NCI-H748 treated with DMSO at 0.1 percent for 48 hours (cell line): ENCODE measurements around the gene RAB1A.
"Not testable (repeated sequence)": the region's sequence is repeated elsewhere in the genome, so short reads cannot be mapped to it uniquely, and the experiment has no call there.

Source experiments
- DNase-seq: peaks from one replicate; lab custom pipeline; 2025; lab: John Stamatoyannopoulos, UW

The RAB1A gene

GRCh38 chr2:65129826-65130663 is at the start of gene RAB1A:
Gene RAB1A, minus strand, starts transcription at chr2:65130106. Its CDS starts 191 bp downstream, at chr2:65129915.
- DNase-seq: peak; percentile 85

- DNase-seq: no peak
Measured at GRCh38 chr2:65177751-65178442, 48.0 kb upstream of the RAB1A start.

GRCh38 chr2:65175894-65176530 is 46.1 kb upstream of the RAB1A start:
- DNase-seq: no peak

GRCh38 chr2:65174031-65174430 is 44.1 kb upstream of the RAB1A start:
- not testable (repeated sequence) for DNase-seq

DNA sequence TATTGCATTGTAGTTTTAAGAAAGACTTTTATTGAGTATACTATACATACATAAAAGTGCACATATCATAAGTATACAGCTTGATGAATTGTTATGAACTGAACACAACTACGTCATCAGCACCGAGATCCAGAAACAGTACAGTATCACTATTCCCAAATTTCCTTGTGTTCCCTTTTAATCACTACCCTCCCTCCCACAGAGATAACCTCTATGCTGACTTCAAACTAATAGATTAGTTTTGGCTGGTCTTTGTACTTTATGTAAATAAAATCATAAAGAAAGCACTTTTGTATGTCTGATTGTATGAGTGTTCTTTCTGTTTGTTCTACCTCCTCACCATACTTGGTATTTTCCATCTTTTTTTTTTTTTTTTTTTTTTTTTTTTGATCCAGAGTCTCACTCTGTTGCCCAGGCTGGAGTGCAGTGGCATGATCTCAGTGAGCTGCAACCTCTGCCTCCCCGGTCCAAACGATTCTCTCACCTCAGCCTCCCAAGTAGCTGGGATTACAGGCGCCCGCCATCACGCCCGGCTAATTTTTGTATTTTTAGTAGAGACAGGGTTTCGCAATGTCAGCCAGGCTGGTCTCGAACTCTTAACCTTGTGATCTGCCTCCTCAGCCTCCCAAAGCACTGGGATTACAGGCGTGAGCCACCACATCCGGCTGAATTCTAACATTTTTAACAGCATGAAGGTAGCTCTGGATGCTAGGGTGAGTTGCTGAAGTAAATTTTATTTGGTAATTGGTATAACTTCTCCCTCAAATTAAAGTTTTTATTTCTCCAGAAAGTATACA is 43.3 kb upstream of the RAB1A start:
- DNase-seq: no peak

GRCh38 chr2:65170611-65171477 is 40.9 kb upstream of the RAB1A start:
- DNase-seq: not testable (repeated sequence)

DNA sequence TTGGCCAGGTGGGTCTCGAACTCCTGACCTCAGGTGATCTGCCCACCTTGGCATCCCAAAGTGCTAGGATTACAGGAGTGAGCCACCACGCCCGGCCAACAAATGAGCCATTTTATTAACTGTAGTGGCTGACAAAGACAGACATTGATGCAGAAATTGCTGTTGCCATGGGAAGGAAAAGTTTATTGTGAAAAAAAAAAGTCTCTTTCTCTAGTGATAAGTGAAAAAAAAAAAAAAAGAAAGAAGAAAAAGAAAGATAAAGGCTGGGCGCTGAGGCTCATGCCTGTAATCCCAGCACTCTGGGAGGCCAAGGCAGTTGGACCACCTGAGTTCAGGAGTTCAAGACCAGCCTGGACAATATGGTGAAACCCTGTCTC is 39.8 kb upstream of the RAB1A start:
- no peak for DNase-seq

DNA sequence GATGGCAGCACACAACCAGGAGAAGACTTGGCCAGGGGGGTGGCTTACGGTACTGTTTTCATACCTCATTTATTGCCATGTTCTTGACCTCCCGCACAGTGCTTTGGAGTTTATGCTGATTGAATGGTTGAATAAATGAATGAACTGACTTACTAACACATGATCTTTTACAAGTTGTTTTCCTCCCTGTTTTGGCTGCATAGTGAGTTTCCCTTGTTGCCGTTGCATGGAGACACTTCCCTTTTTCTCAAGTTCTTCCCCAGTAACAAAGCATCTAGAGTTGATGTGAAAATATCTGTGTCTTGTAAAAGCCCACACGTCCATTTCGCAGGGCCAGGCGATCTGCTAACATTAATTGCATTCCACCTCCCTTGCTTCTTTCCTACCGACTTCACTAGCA is 35.7 kb upstream of the RAB1A start:
- no peak for DNase-seq

DNA sequence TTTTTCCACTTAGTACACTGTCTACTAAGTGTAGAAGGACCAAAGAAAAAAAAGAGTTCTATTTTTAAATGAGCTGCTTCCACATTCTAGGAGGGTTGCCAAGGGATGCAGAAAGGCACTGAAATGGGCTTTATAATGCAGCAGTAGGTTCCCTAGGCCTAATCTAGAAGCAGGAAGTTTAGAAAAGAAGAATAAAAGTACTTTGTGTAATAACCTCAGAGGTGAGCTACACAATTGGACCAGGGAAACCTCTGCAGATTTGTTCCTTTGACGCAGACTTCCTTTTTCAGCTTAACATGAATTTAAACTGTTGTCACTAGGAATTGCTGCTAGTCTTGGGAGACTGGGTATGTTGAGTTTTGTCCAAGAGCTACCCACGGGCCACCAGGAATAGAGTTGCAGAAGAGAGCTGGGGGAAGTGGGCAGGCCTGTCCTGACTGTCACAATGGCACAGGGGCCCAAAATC is 34.6 kb upstream of the RAB1A start:
- no peak for DNase-seq

DNA sequence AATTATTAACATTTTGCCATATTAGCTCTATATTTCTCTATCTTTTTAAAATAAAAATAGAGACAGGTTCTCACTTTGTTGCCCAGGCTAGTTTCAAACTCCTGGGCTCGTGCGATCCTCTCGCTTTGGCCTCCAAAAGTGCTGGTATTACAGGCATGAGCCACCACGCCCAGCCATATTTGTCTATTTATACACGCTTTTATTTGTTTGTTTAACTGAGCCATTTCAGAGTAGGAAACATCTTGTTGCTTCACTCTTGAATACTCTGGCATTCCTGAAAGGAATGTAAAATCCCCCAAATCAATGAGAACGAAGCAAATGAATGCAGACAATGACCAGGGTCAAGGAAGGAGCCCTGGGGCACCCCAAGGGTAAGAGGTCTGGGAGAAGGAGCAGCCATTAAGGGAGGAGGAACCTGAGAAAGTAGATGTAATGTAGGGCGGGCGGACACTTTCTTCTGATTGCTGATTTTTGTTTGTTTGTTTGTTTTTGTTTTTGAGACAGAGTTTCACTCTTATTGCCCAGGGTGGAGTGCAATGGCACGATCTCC is 31.7 kb upstream of the RAB1A start:
- DNase-seq: no peak

DNA sequence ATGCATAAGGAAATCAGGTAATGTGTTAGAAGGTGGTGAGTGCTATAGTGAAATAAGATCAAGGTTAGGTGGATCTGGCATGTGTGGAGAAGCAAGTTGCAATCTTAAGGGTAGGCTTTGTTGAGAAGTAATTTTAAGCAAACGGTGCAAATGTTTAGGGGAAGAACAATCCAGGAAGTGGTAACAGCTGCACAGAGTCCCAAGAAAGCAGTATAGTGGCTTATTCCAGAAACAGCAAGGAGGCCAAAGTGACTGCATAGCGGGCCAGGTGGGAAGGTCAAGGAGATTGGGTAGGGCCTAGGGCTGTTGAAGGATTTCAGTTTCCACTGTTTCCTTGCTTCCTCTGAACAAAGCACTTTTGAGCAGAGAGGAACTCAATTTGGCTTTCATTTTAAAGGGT is 30.0 kb upstream of the RAB1A start:
- DNase-seq: no peak

- DNase-seq: no peak
Measured at GRCh38 chr2:65159261-65159660, 29.4 kb upstream of the RAB1A start.

DNA sequence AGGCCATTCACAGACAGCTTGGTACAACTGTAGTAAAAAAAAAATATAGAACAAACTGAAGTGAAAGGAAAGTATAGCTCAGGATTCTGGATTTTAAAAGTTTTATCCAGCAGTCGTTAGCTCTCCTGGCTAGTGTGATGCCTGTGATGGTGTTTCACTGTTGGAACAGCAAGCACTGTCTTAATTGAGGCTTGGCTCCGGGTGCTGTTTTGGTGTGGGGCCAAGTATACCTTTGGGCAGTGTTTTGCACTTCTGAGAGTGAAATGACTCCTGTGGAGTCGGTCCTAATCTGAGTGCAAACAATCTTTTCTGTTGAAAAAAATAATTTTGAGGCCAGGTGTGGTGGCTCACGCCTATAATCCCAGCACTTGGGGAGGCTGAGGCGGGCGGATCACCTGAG is 28.7 kb upstream of the RAB1A start:
- DNase-seq: no peak

- DNase-seq: not testable (repeated sequence)
Measured at GRCh38 chr2:65157856-65158255, 27.9 kb upstream of the RAB1A start.

DNA sequence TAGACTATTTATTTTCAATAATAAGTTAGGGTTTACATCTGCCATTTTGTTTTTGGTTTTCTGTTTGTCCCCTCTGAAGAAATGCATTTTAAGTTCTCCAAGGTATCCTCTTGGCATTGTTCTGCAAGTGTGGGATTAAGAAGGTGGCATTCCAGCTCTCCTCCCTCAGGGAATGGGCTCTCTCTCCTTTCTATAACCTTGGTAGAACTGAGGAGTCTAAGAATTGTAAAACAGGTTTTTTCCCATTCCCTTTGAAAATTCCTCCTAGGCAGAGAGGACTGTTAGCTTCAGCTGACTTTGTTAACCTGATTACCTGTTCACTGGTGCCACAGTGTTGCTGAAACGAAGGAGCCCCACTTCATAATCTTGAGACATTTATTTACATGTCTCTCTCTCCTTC is 26.1 kb upstream of the RAB1A start:
- DNase-seq: no peak

GRCh38 chr2:65153515-65153914 is 23.6 kb upstream of the RAB1A start:
- DNase-seq: no peak

GRCh38 chr2:65146078-65146477 is 16.2 kb upstream of the RAB1A start:
- no peak for DNase-seq

GRCh38 chr2:65144571-65144970 is 14.7 kb upstream of the RAB1A start:
- no peak for DNase-seq

DNA sequence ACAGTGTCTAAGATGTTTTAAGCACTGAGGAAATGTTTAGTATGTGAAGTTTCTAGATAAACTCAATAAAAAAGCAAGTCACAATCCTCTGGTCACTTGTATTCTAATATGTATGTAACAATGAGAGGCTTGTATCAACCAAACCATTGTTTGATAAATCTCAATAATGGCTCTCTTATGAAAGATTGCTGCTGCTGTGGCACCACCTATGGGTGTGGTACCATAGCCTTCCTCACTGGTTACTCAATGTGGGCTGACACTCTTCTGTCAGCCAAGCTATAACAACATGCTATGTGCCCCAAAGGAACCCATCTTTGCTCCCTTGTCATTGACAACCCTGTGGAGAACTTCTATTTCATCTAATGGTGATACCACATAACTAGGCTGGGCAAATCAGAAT is 12.6 kb upstream of the RAB1A start:
- no peak for DNase-seq

DNA sequence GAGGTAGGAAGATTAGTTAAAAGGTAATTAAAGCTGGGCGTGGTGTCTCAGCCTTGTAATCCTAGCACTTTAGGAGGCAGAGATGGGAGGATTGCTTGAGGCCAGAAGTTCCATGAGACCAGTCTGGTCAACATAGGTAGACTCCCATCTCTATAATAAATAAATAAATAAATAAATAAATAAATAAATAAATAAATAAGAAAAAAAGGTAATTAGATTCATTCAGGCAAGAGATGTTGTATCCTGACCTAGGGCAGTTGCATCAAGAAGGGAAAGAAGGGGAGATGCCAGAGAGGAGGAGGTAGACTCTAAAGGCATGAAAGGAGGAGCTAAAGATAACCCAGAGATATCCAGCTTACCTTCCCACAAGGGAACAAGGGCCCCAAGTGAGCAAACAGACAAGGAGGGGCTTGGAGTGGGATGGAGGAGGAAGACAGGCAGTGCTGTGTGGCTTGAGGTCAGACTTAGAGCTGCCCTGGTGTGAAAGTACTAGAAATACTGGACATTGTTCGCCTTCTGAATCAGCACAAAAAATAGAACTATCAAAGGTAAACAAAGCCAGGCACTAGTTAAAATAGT is 7.4 kb upstream of the RAB1A start:
- no peak for DNase-seq
